GM12891 (cell line): ENCODE results near the gene ERFL.

Source experiments
- POLR2A ChIP-seq: IDR thresholded peaks from 2 replicates; pipeline ENCODE4 v1.6.1; 2011; ENCODE audit warnings: low read depth, low read length, control low read depth
- POLR2AphosphoS5 ChIP-seq: IDR thresholded peaks from 2 replicates; pipeline ENCODE4 v1.6.1; 2011; ENCODE audit warnings: low read depth, low read length, control low read depth
- TAF1 ChIP-seq: IDR thresholded peaks from 2 replicates; pipeline ENCODE4 v1.6.1; 2011; ENCODE audit warnings: low read depth, low read length, control low read depth

DNA sequence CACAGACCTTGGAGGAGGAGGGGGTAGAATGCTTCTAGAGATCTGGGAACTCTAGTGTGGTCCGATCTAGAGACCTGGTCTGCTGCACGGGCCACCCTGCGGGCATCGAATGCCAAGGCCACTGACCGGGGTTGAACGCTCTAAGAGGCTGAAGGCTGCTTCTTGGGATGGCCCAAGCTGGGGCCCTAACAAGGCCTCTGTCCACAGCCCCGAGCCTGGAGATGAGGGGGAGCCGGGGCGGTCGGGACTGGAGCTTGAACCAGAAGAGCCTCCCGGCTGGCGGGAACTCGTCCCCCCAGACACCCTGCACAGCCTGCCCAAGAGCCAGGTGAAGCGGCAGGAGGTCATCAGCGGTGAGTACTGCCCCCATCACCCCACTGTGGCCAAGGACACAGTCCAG lies 30.0 kb downstream of the ERFL start:
- no peak for TF ChIP-seq POLR2AphosphoS5
- no peak for TF ChIP-seq POLR2A
- TF ChIP-seq TAF1: no peak
